Activated CD4-positive, CD25-positive, alpha-beta regulatory T cell treated with anti-CD3 and anti-CD28 coated beads, Interleukin-2, amount 50 U/mL, for 72 hours (primary cell): ENCODE results near the gene MUC12.
"Not testable (repeated sequence)": the region's sequence is repeated elsewhere in the genome, so short reads cannot be mapped to it uniquely, and the experiment has no call there.

Source experiments
- DNase-seq: peaks from one replicate; pipeline ENCODE4 v3.0.0; 2021

Gene MUC12

DNA sequence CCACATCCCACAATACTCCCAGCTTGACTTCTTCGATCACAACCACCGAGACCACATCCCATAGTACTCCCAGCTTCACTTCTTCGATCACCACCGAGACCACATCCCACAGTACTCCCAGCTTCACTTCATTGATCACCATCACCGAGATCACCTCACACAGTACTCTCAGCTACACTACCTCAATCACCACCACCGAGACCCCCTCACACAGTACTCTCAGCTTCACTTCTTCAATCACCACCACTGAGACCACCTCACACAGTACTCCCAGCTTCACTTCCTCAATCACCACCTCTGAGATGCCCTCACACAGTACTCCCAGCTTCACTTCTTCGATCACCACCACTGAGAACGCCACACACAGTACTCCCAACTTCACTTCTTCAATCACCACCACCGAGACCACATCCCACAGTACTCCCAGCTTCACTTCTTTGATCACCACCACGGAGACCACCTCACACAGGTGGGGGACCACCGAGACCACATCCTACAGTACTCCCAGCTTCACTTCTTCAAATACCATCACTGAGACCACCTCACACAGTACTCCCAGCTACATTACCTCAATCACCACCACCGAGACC lies 11.4 kb upstream of the MUC12 start:
- no peak for DNase-seq

DNA sequence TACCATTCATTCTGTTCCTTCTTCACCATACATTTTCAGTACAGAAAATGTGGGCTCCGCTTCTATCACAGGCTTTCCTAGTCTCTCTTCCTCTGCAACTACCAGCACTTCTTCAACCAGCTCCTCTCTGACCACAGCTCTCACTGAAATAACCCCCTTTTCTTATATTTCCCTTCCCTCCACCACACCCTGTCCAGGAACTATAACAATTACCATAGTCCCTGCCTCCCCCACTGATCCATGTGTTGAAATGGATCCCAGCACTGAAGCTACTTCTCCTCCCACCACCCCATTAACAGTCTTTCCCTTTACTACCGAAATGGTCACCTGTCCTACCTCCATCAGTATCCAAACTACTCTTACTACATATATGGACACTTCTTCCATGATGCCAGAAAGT lies 9.5 kb upstream of the MUC12 start:
- no peak for DNase-seq

DNA sequence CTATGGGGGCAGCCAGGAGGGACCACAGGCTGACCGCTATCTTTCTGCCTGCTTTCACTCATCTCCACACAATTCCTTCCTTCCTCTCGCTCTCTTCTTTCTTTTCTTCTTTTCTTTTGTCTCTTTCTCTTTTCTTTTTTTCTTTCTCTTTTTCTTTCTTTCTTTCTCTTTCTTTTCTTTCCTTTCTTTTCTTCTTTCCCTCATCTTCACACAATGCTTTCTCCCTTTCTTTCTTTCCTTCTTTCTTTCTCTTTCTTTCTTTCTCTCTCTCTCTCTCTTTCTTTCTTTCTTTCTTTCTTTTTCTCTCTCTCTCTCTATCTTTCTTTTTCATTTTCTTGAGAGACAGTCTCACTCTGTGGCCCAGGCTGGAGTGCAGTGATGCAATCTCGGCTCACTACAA lies 6.8 kb upstream of the MUC12 start:
- DNase-seq, result no peak

DNA sequence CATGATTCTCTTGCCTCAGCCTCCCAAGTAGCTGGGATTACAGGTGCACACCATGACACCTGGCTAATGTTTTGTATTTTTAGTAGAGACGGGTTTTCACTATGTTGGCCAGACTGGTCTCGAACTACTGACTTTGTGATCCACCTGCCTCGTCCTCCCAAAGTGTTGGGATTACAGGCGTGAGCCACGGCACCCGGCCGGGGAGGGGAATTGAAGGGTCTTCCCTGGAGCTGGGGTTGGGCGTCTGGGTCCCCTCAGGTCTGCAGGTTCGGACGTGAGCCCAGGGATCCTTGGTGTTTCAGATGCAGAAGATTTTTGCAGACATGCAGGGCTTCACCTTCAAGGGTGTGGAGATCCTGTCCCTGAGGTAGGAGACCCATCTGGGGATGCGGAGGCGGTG lies 6.0 kb upstream of the MUC12 start:
- DNase-seq, result no peak

DNA sequence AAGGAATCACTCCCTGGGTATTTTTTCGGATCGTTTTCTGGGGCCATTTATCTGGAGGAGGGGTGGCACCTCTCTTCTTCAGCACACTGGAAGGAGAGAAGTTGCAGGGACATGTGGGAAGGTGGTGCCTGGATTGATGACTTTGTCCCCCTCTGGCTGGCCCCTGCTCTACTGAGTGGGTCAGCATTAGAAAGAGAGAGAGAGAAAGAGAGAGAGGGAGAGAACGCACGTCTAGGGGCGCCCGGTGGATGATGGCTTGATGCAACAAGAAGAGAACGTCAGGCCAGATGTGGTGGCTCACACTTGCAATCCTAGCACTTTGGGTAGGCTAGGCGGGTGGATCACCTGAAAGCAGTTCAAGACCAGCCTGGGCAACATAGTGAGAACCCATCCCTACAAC lies 5.5 kb upstream of the MUC12 start:
- no peak for DNase-seq

DNA sequence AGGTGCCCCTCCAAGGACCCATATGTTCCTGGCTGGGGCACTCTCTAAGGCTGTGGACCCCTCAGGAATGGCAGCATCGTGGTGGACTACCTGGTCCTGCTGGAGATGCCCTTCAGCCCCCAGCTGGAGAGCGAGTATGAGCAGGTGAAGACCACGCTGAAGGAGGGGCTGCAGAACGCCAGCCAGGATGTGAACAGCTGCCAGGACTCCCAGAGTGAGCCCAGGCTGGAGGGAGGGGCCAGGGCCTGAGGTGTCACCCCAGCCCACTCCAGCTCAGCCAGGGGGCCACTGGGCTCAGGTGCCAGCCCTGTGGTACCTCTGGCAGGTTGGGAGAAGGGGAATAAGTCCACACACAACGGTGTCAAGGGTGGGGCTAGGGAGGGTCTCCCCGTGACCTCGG lies 4.7 kb upstream of the MUC12 start:
- DNase-seq, result no peak

DNA sequence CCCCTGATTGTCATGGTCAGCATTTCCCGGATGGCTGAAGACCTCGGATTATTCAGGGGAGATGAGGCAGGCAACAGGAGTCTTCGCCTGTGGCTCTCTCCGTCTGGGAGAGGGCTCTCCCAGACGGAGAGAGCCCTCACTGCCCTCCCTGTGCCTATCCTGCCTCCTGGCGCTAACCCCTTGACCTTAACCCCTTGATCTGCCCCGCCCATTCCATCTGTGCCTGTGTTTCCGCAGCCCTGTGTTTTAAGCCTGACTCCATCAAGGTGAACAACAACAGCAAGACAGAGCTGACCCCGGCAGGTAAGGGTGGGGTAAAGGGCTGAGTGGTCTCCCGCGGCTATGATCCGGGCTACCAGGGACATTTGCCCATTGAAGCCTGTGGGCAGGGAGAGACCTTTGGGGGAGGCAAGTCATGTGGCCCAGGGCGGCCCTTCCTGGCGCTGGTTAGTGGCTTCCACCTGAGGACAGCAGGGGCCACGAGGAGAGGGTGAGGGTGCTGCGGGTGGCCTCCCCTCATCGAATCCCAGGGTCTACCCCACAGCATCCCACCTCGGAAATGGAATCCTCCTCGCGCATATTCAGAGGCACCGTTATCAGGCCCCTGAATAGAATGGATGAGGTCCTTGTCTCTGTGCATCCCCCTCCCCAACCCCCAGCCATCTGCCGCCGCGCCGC lies 4.2 kb upstream of the MUC12 start:
- no peak for DNase-seq

DNA sequence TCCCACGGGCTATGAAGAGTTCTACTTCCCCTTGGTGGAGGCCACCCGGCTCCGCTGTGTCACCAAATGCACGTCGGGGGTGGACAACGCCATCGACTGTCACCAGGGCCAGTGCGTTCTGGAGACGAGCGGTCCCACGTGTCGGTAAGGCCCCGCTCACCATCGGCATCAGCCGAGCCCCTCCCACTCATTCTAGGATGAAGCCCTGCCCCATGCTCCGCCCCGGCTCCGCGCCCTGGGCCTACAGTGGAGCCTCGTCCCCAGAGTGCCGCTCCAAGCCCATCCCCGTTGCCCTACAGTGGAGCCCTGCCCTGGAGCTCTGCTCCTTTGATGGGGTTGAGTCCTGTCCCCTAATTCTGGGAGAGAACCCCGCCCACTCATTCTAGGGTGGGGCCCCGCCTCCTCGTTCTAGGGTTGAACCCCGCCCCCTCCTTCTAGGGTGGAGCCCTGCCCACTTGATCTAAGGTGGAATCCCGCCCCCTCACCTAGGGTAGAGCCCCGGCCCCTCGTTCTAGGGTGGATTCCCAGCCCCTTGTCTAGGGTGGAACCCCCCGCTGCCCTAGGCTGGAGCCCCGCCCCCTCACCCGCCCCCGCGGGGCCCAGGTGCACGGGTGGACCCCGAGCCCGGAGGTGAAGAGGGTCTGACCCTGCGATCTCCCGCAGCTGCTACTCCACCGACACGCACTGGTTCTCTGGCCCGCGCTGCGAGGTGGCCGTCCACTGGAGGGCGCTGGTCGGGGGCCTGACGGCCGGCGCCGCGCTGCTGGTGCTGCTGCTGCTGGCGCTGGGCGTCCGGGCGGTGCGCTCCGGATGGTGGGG lies 3.4 kb upstream of the MUC12 start:
- DNase-seq, result peak; percentile 87

DNA sequence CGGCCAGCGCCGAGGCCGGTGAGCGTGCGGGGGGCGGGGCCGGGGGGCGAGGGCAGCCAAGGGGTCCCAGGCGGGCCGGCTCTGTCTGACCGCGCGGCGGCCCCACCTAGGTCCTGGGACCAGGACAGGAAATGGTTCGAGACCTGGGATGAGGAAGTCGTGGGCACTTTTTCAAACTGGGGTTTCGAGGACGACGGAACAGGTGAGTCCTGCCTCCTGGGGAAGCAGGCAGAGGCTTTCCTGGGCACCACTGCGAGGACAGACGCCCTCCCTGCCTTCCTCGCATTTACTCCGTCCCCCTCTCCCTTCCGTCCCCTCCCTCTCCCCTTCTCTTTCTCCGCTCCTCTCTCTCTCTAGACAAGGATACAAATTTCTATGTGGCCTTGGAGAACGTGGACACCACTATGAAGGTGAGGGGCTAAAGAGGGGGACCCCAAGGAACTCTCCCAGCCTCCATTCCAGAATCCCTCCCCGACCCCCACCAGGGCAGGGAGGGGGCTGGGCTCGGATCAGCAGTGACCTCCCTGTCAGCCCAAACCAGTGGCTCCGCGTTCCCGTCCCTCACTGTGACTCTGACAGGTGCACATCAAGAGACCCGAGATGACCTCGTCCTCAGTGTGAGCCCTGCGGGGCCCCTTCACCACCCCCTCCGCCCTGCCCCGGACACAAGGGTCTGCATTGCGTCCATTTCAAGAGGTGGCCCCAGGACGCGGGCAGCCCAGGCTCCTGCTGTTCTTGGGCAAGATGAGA lies 2.6 kb upstream of the MUC12 start:
- peak; percentile 41 for DNase-seq

DNA sequence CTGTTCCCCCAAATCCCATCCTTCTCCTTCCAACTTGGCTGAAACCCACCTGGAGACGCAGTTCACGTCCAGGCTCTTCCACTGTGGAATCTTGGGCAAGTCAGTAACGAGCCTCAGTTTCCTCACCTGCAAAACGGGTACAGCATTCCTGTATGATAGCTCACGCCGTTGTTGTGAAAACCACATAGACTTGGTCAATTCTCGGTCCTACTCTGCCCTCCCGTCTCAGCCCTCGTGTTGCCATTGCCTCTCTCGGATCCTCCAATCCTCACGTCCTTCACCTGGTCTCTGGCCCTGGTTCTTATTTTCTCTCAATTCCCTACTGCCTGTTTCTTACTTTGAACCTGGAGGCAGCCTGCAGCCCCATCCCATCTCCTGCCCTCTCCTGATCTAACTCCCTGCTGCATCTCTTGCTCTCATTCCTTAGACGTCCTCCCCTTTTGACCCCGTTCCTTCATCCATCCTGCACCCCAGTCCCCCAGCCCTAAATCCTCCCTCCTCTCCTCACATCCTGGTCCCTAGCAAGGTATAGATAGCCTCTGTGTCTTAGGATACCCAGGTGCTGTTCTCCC lies 2.0 kb upstream of the MUC12 start:
- no peak for DNase-seq

DNA sequence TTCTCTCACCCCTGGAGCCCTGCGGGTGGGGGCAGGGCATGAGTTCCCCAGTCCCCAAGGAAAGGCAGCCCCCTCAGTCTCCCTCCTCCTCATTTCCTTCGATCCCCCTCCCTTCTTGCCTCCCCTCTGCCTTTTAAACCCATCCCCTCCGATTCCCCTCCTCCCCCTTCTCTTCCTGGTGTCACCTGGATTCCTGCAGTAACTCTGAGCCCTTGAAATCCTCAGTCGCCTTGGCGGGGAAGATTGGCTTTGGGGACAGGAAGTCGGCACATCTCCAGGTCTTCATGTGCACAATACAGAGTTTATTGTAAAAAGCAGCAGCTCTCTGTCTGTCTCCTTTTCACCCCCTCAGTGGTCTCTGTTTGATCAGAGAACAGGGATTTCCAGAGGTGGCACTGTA lies 1.3 kb upstream of the MUC12 start:
- DNase-seq, result no peak

DNA sequence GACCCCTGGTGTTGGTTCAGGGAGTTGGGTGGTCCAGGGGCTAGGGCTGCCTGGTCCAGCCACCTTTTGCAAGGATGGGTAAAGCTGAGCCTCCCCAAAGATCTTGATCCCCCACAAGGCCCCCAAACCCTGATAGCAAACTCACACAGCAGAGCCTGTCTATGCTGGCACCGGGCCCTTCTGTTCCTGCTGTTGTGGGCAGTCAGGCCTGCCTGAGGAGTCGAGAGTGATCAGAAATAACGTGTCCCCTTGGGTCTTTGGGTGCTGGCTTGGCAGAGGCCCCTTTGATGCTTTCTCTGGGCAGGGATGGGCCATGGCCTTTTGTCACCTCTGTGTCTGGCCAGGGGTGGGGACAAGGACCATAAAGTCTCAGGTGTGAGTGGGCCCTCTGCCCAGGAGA lies 715 bp upstream of the MUC12 start:
- no peak for DNase-seq

DNA sequence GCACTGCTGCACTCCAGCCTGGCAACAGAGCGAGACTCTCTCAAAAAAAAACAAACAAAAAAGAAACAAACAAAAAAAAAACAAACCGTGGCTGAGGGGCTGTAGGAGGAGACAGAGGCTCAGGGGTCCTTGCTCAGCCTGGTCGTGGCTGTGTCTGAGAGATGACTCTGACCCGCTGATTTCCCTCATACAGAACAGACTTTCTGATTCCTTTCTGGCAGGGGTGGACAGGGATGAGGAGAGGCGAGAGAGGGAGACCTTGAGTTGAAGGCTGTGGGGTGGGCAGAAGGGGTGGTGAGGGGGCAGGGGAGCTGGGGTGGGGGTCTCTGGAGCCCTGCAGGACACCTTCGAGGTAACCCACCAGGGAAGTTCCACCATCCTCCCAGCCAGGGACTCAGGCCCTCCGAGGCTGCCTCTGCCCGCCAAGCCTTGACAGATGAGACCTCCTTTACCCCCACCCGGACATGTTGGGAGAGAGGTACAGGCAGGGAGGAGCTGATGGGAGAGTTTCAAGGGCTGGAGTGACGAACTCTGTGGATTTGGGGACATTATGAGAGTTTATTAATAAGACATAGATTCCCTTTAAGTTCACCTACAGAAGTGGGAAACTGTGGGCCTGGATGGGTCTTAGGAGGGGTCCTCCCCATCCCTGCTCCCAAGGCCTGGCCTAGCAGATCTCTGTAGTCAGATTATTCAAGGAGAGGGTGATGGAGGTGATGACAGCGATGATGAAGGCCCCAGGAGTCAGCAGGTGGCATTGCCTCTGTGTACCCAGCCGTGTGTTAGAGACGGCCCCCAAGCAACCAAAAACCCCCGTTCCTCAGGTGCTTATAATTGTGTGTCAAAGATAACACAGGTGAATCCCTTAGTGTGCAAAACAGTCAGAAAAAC lies 2.0 kb downstream of the MUC12 start:
- no peak for DNase-seq

DNA sequence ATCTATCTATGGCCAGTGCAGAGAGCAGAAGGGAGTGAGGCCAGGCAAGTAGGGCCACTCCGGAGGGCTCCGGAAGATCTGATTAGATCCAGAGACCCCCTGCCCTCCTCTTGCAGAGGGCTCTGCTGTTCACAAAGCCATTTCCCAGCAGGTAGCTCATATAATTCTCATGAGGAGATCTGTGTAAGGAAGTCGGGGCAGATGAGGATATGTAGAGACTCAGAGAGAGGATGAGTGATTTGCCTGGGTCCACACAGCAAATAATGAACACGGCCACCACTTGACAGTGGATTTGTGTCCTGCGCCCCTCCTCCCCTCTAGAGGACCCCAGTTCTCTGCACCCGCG lies 2.6 kb downstream of the MUC12 start:
- DNase-seq, result no peak

DNA sequence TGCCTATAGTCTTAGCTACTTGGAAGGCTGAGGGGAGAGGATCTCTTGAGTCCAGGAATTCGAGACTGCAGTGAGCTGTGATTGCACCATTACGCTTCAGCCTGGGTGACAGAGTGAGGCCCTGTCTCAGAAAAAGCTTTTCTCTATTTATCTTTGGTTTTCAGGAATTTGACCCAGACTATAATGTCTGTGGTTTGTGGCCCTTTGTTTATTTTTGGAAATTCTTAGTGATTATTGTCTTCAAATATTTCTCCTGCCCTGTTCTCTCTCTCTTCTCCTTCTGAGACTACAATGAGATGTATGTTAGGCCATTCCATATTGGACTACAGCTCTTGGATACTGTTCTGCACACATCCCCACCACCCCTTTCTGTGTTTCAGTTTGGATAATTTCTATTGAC lies 4.7 kb downstream of the MUC12 start:
- no peak for DNase-seq

DNA sequence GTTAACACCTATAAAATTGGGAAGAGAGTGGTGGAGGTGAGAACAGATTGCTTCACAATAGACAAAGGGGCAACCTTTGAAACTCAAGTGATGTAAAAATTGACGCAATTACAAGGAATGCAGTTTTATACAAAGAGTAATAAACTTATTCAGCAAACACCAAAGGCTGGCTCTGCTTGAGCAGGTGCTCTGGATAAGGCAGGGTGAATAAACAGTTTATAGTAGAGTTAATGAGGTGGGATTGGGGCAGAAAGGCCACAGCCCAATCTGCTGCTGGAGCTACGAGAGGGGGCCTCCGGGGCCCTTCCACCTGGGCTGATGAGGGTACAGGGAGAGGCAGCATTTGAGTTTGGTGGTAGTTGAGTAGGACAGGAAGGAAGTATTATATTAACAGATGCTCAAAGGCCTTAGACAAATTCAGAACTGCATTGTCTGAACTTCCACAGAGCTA lies 6.0 kb downstream of the MUC12 start:
- no peak for DNase-seq

DNA sequence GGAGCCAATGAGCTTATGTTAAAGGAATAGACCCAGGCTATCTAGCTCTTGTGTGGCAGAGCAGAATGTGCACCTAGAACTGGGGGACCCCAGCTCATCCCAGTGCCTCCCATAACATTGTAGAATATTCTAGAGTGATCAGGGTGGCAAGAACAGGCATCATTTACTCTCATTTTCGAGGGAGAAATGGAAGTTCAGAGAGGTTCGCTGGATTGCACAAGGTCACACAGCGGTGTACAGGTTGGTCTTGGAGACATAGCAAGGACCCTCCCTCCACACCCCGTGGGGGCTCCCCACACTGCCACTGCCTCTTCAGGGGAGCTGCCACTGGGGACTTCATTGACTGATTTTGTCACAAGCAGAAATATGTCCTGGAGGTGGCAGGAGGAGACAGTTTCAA lies 8.9 kb downstream of the MUC12 start:
- DNase-seq, result no peak

DNA sequence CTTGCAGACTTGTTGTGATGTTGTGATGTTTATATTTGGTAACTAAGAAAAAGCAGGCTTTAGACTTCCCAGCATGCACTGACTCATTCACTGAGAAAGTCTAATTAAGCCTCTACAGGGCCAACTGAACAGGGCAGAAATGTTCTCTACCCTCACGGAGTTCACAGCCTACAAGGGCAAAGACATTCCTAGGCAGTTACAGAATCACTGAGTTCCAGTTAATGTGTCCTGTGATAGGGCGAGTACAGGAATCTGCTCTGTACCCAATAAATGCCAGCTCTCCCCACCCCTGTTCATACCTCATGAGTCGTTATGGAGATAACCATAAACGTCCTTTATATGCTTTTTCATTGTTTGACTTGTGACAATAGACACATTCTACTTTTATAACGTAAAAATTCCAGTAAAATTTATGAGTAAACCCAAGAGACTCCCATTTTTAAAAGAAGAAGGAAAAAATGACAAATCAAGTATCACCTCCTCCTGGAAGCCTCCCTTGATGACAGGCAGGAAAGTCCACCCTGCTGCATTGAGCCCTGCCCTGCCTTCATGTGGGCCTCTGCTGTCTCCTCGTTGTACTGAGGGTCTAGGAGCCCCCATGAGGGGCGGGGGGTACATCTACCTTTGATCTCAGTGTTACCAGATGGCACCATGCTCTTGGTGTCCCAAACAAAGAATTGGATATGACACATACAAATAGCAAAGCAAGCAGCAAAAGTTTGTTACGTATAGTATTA lies 14.3 kb downstream of the MUC12 start:
- no peak for DNase-seq

DNA sequence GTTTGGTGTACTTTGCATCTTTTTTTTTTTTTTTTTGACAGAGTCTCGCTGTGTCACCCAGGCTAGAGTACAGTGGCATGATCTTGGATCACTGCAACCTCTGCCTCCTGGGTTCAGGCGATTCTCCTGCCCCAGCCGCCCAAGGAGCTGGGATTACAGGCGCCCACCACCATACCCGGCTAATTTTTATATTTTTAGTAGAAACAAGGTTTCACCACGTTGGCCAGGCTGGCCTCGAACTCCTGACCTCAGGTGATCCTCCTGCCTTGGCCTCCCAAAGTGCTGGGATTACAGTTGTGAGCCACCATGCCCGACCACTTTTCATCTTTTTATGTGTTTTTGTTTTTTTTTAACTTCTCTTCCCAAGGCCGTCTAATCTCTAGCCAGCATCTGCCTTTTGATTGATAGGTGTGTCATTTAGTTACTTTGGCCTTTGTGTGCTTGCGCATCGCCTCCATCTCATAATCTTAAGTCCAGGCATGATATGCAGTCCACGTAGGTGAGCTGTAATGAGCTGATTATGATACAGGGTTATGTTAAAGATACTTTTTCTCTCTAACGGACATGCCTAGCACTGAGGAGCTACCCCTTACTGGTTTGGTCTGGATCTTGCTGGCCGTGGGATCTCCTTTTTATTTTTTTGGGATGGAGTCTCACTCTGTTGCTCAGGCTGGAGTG lies 15.0 kb downstream of the MUC12 start:
- DNase-seq, result not testable (repeated sequence)

DNA sequence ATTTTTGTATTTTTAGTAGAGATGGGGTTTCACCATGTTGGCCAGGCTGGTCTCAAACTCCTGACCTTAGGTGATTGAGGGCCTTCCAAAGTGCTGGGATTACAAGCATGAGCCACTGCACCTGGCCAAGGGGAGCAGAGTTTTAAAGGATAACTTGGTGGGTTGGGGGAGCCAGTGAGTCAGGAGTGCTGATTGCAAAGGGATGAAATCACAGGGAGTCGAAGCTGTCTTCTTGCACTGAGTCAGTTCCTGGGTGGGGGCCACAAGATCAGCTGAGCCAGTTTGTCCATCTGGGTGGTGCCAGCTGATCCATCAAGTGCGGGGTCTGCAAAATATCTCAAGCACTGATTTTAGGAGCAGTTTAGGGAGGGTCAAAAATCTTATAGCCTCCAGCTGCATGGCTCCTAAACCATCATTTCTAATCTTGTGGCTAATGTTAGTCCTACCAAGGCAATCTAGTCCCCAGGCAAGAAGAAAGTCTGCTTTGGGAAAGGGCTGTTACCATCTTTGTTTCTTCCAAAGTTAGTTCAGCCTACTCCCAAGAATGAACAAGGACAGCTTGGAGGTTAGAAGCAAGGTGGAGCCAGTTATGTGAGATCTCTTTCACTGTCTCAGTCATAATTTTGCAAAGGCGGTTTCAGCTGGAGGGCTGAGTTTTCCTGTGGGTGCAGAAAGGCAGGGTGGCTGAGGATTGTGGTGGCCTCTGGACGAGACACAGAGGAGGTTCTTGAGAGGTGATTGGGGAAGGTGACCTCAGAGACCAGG lies 15.8 kb downstream of the MUC12 start:
- DNase-seq, result not testable (repeated sequence)
